Tibial artery (tissue), 4 donors: ENCODE results near the gene ADIRF.
"Not testable (repeated sequence)": the region's sequence is repeated elsewhere in the genome, so short reads cannot be mapped to it uniquely, and the experiment has no call there.

Source experiments
- DNase-seq, 2 donors: peaks; one replicate each; pipeline ENCODE4 v3.0.0-alpha.2; 2019
- H3K27ac ChIP-seq, 2 donors: fragments of 200-600 bp; sonication (generic) in 1 of 2; 1 replicate in 1 of 2; 2 replicates in 1 of 2; pipeline ENCODE4 v1.5.1; 2018 to 2019; ENCODE audit warnings: mild to moderate bottlenecking in 1 of 2
- H3K27me3 ChIP-seq, 2 donors: fragments of 200-600 bp; sonication (generic) in 1 of 2; one replicate each; pipeline versions ENCODE4 v1.5.1 to v1.6.0; 2016 to 2019
- H3K36me3 ChIP-seq, 3 donors: fragments of 200-600 bp; sonication (generic) in 2 of 3; one replicate each; pipeline ENCODE4 v1.5.1; 2016 to 2019; ENCODE audit warnings: mild to moderate bottlenecking in 2 of 3
- H3K4me1 ChIP-seq, 4 donors: fragments of 200-600 bp; sonication (generic) in 2 of 4; 1 replicate in 3 of 4; 2 replicates in 1 of 4; pipeline ENCODE4 v1.5.1; 2016 to 2019
- H3K4me3 ChIP-seq, 2 donors: fragments of 200-600 bp; sonication (generic) in 1 of 2; 1 replicate in 1 of 2; 2 replicates in 1 of 2; pipeline ENCODE4 v1.5.1; 2018 to 2019; ENCODE audit warnings: mild to moderate bottlenecking in 2 of 2
- H3K9me3 ChIP-seq, 3 donors: fragments of 200-600 bp; sonication (generic) in 1 of 3; one replicate each; pipeline ENCODE4 v1.5.1; 2016 to 2019
- CTCF ChIP-seq, 2 experiments: fragments of 200-600 bp in 1 of 2; fragments of 450-650 bp in 1 of 2; IDR thresholded peaks; one replicate each; pipeline ENCODE4 v1.5.1; 2017 to 2019; ENCODE audit warnings: antibody characterized with exemption in 2 of 2, mild to moderate bottlenecking in 1 of 2, moderate library complexity in 1 of 2
- intact Hi-C: fragments of 100-400 bp; cut with DNase I; formaldehyde crosslinking; loops from one replicate; pipeline ENCODE4 v1.15.0; 2023; ENCODE audit warnings: low total_unique reads

Gene ADIRF

GRCh38 chr10:86936661-86937501 is 31.4 kb upstream of the ADIRF start:
- Histone ChIP-seq H3K9me3 (no peaks in the 10 kb centered on the region), H3K27me3 (no peaks in the 10 kb centered on the region), H3K36me3 (peaks cover 0 to 30% (median 13%) of the 10 kb centered on the region in 3 donors), H3K4me1 (peaks cover 0 to 41% (median 18%) of the 10 kb centered on the region in 4 donors), H3K27ac (peak overlapping the region; percentile 61 to 69), H3K4me3 (no peak overlapping the region)
- no peak for TF ChIP-seq CTCF (IDR thresholded peaks at IDR 0.05)
- no peak for DNase-seq
- intact Hi-C loops, result no loop called here

- TF ChIP-seq CTCF (IDR thresholded peaks at IDR 0.05), result no peak
- Histone ChIP-seq H3K27ac (peak overlapping the region; percentile 61 to 69), H3K4me1 (peaks cover 0 to 41% (median 20%) of the 10 kb centered on the region in 4 donors), H3K27me3 (no peaks in the 10 kb centered on the region), H3K36me3 (peaks cover 0 to 30% (median 13%) of the 10 kb centered on the region in 3 donors), H3K4me3 (no peak overlapping the region), H3K9me3 (no peaks in the 10 kb centered on the region)
- intact Hi-C loops, result no loop called here
- no peak for DNase-seq
These were observed 30.7 kb upstream of the ADIRF start for GRCh38 chr10:86937502-86938154.

- Histone ChIP-seq H3K9me3 (no peaks in the 10 kb centered on the region), H3K27me3 (no peaks in the 10 kb centered on the region), H3K4me3 (no peak overlapping the region), H3K4me1 (peaks cover 0 to 47% (median 21%) of the 10 kb centered on the region in 4 donors), H3K36me3 (peaks cover 0 to 29% (median 13%) of the 10 kb centered on the region in 3 donors), H3K27ac (peak overlapping the region; percentile 61 to 69)
- no peak for DNase-seq
- no peak for TF ChIP-seq CTCF (IDR thresholded peaks at IDR 0.05)
- intact Hi-C loops, result no loop called here
These were observed 30.0 kb upstream of the ADIRF start for GRCh38 chr10:86938260-86938659.

- H3K27me3 ChIP-seq, H3K9me3 ChIP-seq, DNase-seq, H3K4me3 ChIP-seq, intact Hi-C loops: not testable (repeated sequence)
- Histone ChIP-seq H3K27ac (peak overlapping the region in 1 of 2 donors; percentile 69), H3K36me3 (peaks cover 0 to 26% (median 13%) of the 10 kb centered on the region in 3 donors), H3K4me1 (peaks cover 0 to 59% (median 29%) of the 10 kb centered on the region in 4 donors)
These were observed 28.2 kb upstream of the ADIRF start for GRCh38 chr10:86940076-86940475.

- Histone ChIP-seq H3K4me3 (no peak overlapping the region), H3K27me3 (no peaks in the 10 kb centered on the region), H3K27ac (peak overlapping the region in 1 of 2 donors; percentile 36), H3K36me3 (peaks cover 0 to 26% (median 13%) of the 10 kb centered on the region in 3 donors), H3K4me1 (peaks cover 0 to 65% (median 35%) of the 10 kb centered on the region in 4 donors), H3K9me3 (no peaks in the 10 kb centered on the region)
- DNase-seq, result no peak
- intact Hi-C loops, result no loop called here
- TF ChIP-seq CTCF (IDR thresholded peaks at IDR 0.05), result no peak
These were observed 27.6 kb upstream of the ADIRF start for GRCh38 chr10:86940677-86941076.

- TF ChIP-seq CTCF (IDR thresholded peaks at IDR 0.05), result no peak
- peaks cover 0 to 24% (median 6%) of the 10 kb centered on the region in 3 donors for H3K36me3 ChIP-seq
- H3K9me3 ChIP-seq, result no peaks in the 10 kb centered on the region
- H3K4me3 ChIP-seq, result no peak overlapping the region
- intact Hi-C loops, result no loop called here
- H3K4me1 ChIP-seq, result peaks cover 3 to 72% (median 42%) of the 10 kb centered on the region in 4 donors
- H3K27ac ChIP-seq, result peak overlapping the region in 1 of 2 donors; percentile 67
- no peaks in the 10 kb centered on the region for H3K27me3 ChIP-seq
- peak in 1 of 2 donors; percentile 10 for DNase-seq
These were observed 26.9 kb upstream of the ADIRF start for GRCh38 chr10:86941426-86941825.
